ENCODE measurements around the gene DCBLD2.

- TF ChIP-seq EZH2 (IDR thresholded peaks at IDR 0.05; ENCODE audit: borderline replicate concordance, low read depth, low read length, severe bottlenecking) (no peak), POLR2A (IDR thresholded peaks at IDR 0.05; ENCODE audit: low read depth, low read length) (no peak)
- TF ChIP-seq, protein P1, sequence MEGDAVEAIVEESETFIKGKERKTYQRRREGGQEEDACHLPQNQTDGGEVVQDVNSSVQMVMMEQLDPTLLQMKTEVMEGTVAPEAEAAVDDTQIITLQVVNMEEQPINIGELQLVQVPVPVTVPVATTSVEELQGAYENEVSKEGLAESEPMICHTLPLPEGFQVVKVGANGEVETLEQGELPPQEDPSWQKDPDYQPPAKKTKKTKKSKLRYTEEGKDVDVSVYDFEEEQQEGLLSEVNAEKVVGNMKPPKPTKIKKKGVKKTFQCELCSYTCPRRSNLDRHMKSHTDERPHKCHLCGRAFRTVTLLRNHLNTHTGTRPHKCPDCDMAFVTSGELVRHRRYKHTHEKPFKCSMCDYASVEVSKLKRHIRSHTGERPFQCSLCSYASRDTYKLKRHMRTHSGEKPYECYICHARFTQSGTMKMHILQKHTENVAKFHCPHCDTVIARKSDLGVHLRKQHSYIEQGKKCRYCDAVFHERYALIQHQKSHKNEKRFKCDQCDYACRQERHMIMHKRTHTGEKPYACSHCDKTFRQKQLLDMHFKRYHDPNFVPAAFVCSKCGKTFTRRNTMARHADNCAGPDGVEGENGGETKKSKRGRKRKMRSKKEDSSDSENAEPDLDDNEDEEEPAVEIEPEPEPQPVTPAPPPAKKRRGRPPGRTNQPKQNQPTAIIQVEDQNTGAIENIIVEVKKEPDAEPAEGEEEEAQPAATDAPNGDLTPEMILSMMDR (IDR thresholded peaks at IDR 0.05; ENCODE audit: extremely low read depth in 1 of 2, insufficient read depth in 1 of 2, low read depth in 1 of 2, low read length in 2 of 2) = no peak
These were observed 26.0 kb downstream of the DCBLD2 start for GRCh38 chr3:98875535-98875934.
